ENCODE results near the gene KRT3. TPM values are rescaled to one million over a fixed set of nuclear protein-coding genes. Genes with fewer than 3 reads are reported as not detected.

The KRT3 gene
- total RNA-seq, 1 donor from 2014 or later = not detected

- Mint-ChIP-seq H3K4me1 (ENCODE audit: low read depth, unreplicated experiment) (no peaks in the 10 kb centered on the region), H3K27ac (ENCODE audit: unreplicated experiment) (no peak overlapping the region)
These were observed 39.5 kb upstream of the KRT3 start for GRCh38 chr12:52835271-52836041.

GRCh38 chr12:52834727-52835001 lies 38.7 kb upstream of the KRT3 start:
- H3K27me3 Mint-ChIP-seq (ENCODE audit: unreplicated experiment) = peaks cover 6% of the 10 kb centered on the region
- peaks cover 5% of the 10 kb centered on the region for H3K9me3 Mint-ChIP-seq (ENCODE audit: unreplicated experiment)
- TF ChIP-seq CTCF (IDR thresholded peaks at IDR 0.05; ENCODE audit: partially characterized antibody, unreplicated experiment) = no peak
- H3K27ac Mint-ChIP-seq (ENCODE audit: unreplicated experiment) = no peak overlapping the region
- no peak overlapping the region for H3K4me3 Mint-ChIP-seq (ENCODE audit: unreplicated experiment)
- no peak for DNase-seq
- H3K36me3 Mint-ChIP-seq (ENCODE audit: unreplicated experiment) = no peaks in the 10 kb centered on the region
- no peaks in the 10 kb centered on the region for H3K4me1 Mint-ChIP-seq (ENCODE audit: low read depth, unreplicated experiment)

More at GRCh38 chr12:52835271-52836041, 39.5 kb upstream of the KRT3 start:
- no peak for DNase-seq
- H3K9me3 Mint-ChIP-seq (ENCODE audit: unreplicated experiment) = peaks cover 5% of the 10 kb centered on the region
- TF ChIP-seq CTCF (IDR thresholded peaks at IDR 0.05; ENCODE audit: partially characterized antibody, unreplicated experiment) = no peak
- H3K4me3 Mint-ChIP-seq (ENCODE audit: unreplicated experiment) = no peak overlapping the region
- no peaks in the 10 kb centered on the region for H3K36me3 Mint-ChIP-seq (ENCODE audit: unreplicated experiment)
- H3K27me3 Mint-ChIP-seq (ENCODE audit: unreplicated experiment) = peaks cover 11% of the 10 kb centered on the region

GRCh38 chr12:52833922-52834726 lies 38.2 kb upstream of the KRT3 start, which contains the start of gene KRT79:
Gene KRT79 (minus strand): TSS chr12:52834311. CDS start chr12:52834260, 51 bp downstream.
- Mint-ChIP-seq H3K27me3 (ENCODE audit: unreplicated experiment) (peaks cover 5% of the 10 kb centered on the region), H3K36me3 (ENCODE audit: unreplicated experiment) (no peaks in the 10 kb centered on the region), H3K9me3 (ENCODE audit: unreplicated experiment) (peaks cover 5% of the 10 kb centered on the region), H3K4me1 (ENCODE audit: low read depth, unreplicated experiment) (no peaks in the 10 kb centered on the region), H3K27ac (ENCODE audit: unreplicated experiment) (no peak within 1 kb of the TSS), H3K4me3 (ENCODE audit: unreplicated experiment) (no peak within 1 kb of the TSS)
- DNase-seq = no peak
- no peak for TF ChIP-seq CTCF (IDR thresholded peaks at IDR 0.05; ENCODE audit: partially characterized antibody, unreplicated experiment)

GRCh38 chr12:52832985-52833905 lies 37.3 kb upstream of the KRT3 start:
- TF ChIP-seq CTCF (IDR thresholded peaks at IDR 0.05; ENCODE audit: partially characterized antibody, unreplicated experiment) = no peak
- H3K9me3 Mint-ChIP-seq (ENCODE audit: unreplicated experiment) = peaks cover 2% of the 10 kb centered on the region
- peaks cover 5% of the 10 kb centered on the region for H3K27me3 Mint-ChIP-seq (ENCODE audit: unreplicated experiment)
- H3K36me3 Mint-ChIP-seq (ENCODE audit: unreplicated experiment) = no peaks in the 10 kb centered on the region
- H3K4me1 Mint-ChIP-seq (ENCODE audit: low read depth, unreplicated experiment) = no peaks in the 10 kb centered on the region
- no peak overlapping the region for H3K27ac Mint-ChIP-seq (ENCODE audit: unreplicated experiment)
- H3K4me3 Mint-ChIP-seq (ENCODE audit: unreplicated experiment) = no peak overlapping the region
- DNase-seq = peak; percentile 2

Data from glutamatergic neuron (in vitro differentiated cells).